H4 (cell line): ENCODE measurements around the gene ITGAE. TPM values are rescaled to one million over a fixed set of nuclear protein-coding genes. Genes with fewer than 3 reads are reported as not detected.

Experiments
- DNase-seq: peaks from one replicate; pipeline ENCODE4 v3.0.0-alpha.2; 2015; ENCODE audit warnings: low spot score
- total RNA-seq: library from RNA; depleted of rRNA; stranded (reverse); fragments of >200 nt; shearing (Covaris generic); gene quantifications from 2 replicates; pipeline ENCODE4 v1.2.3, GENCODE V29; 2014

ITGAE gene
- total RNA-seq, 1 experiment from 2014 or later = 43.0 TPM

DNA sequence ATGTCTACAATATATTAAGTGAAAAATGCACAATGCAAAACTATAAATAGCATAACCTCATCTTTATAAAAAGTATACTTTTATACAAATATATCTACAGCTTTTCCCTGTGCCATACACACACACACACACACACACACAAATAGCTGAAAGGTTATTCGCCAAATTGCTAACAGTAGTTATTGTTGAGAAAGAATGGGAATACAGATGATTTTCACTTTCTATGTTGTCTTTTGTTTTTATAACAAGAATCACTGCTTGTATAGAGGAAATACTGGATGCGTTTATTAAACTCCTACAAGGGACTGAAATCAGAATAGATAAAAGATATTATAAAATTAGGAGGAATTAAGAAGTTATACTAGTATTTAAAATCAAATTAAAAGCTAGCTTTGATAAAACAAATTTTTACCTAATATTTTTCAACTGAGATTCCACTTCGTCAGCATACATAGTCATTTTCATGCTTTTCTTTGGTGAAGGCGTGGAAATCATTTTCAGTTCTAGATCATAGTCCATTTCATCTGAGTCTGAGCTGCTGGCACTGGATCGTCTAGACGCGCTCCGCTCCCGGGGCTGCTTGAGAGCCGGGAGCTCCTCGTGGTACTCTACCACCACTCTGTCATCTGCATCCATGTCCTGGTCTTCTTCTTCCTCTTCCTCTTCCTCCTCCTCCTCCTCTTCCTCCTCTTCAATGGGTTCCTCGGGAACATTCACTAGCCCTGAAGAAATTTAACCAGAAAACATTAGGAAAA, 17.0 kb upstream of the ITGAE start:
- DNase-seq = no peak

DNA sequence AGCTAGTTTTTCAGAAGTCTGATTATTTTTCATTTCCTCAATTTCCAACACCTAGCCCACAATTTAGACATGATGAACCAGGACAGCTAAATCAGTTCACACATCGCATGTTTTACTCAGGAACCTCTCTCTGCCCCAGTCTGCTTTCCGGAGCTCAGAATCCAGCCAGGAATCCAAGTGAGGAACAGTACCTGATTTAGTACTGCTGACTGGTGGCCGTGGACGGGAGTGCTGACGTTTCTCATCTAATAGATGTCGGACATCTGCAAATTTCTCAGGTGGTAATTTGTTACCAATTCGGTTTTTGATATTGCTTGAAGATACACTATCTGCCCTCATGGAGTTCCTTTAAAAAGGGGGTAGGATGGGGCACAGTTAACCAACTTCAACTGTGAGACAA, 14.9 kb upstream of the ITGAE start:
- no peak for DNase-seq

DNA sequence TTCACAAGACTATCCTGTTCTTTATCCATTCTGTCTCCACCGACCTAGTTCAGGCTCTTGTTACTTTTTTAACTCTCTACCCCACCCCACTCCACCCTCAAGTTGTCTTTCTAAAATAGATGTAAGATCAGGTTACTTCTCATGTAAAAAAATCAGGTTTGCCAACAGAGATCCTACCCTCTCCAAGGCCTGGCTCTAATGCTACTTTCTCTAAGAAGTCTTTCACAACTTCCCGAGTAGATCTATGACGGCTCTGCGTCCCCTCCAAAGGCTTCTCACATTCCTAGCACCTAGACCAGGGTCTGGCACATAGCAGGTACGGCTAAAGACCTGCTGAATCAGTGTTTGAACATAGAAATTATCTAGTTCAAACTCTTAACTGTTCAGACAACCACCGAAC, 14.1 kb upstream of the ITGAE start:
- no peak for DNase-seq

DNA sequence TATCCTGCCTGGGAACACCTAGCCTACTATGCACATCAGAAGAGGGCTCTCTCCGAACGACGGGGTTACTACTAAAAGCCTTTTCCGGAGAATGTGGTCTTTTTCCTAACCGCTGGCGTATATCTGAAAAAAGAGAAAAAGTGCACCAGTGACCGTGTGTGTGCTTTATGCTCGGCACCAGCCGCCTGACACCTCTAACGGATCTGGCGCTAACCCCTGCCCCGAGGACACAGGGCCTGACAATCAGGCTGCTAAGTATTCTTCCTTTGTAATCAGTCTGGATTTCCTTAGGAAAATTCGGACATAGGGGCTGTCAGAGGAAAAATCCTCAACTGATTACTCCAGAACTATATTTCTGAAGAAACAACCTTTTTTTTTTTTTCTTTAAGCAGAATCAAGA, 13.4 kb upstream of the ITGAE start:
- DNase-seq = no peak

DNA sequence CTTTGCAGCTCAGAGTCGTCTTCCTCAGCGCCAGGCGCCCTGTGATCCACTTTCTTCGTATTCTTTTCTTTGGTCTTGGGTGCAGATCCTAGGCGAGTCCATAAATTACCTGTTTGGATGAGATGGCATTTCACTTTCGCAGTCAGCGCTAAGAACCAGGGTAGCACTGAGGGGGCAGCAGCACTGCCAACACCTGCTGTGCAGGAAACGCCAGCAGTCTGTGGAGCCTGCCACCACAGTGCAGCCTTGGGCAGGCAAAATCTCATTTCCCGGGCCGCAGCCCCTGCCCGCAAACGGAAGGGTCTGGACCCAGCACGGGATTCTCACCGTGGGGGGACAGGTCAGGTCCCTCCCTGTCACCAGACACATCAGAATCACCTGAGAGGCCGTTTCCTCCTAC, 12.2 kb upstream of the ITGAE start:
- DNase-seq = no peak

DNA sequence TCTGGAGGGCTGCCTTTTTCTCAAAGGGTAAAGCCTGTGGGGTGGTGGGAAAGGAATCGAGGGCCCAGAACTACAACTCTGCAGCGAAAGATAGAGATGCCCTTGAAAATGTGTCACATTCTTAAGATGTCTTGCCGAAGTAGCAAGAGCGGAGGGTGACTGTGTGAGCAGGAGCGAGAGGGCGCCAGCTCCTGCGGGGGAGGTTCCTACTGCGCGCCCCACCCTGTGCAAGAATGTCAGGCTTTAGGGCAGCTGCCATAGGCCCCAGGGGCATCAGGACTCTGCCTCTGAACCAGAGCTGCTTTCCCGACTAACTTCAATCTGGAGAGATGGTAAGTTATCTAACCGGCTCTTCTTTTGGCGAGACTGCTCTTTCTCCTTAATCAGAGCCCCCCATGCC, 11.8 kb upstream of the ITGAE start:
- DNase-seq = no peak

DNA sequence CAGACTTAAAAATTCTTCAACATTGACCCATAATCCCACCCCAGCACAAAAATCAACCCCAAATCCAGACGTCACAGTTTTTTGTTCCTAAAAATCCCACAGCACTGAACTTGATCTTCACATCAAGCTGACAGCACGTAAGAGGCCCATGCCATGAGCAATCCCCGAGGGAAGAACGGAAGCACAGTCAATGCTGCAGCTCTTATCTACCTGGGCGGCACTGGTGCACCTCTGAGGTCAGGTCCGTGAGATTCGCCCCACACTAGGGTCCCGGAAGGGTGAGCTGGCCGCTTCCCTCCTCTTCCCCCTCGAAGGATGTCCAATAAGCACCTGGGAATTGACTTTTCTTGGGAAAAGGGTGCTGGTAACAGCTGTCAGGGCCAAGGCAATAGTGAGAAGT, 11.3 kb upstream of the ITGAE start:
- DNase-seq = no peak

DNA sequence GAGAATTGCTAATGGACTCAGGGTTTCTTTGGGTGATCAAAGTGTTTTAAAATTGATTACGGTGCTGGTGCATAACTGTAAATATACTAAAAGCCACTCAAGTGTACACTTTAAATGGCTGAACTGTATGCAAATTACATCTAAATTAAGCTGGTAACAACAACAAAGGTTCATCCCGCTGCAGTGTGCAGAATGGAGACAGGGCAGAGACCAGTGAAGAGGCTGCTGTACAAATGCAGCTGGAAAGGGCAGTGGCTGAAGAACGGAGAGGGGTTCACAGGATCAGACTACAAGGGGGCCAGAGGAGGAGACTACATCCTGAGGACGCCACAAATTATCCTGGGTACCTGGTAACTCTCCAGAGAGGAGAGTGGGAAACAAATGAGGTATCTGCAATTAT, 9.0 kb upstream of the ITGAE start:
- no peak for DNase-seq

DNA sequence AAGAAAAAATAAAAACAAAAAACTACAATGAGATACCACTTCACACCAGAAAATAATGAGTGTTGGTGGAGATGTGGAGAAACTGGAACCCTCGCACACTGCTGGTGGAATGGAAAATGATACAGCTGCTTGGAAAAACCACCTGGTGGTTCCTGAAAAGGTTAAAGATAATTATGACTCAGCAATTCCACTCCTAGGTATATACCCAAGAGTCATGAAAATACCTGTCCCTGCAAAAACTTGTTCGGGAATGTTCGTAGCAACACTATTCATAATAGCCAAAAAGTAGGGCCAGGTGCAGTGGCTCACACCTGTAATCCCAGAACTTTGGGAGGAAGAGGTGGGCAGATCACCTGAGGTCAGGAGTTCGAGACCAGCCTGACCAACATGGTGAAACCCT, 8.1 kb upstream of the ITGAE start:
- DNase-seq = no peak

DNA sequence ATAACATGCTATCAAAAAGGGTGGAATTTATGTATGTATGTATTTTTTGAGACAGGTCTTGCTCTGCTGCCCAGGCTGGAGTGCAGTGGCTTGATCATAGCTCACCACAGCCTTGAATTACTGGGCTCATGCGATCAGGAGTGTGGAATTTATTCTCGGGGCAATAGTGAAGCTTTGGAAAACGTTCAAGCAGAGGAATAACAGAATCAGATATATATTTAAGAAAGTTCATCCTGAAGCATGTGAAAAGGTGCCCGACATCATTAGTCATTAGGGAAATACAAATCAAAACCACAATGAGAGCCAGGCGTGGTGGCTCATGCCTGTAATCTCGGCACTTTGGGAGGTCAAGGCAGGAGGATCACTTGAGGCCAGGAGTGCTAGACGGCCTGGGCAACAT, 7.7 kb upstream of the ITGAE start:
- DNase-seq = no peak

DNA sequence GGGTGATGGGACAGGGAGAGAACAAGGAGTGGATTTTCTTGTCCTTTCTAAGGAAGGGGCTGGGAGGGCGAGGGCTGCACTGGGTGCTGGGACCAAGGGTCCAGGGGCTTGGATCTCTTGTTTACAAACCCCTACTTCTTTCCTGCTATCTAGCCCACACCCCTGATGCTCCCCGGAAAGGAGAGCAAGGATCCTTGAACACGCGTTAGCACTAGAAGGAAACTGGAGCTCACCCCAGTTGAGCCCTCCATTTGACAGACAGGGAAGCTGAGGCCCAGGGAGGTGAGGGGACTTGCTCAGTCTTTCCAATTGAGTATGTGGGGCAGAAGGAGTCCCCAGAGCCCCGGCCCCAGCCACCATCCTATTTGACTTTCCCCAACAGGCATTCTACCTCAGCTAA, 4.6 kb upstream of the ITGAE start:
- DNase-seq = no peak

DNA sequence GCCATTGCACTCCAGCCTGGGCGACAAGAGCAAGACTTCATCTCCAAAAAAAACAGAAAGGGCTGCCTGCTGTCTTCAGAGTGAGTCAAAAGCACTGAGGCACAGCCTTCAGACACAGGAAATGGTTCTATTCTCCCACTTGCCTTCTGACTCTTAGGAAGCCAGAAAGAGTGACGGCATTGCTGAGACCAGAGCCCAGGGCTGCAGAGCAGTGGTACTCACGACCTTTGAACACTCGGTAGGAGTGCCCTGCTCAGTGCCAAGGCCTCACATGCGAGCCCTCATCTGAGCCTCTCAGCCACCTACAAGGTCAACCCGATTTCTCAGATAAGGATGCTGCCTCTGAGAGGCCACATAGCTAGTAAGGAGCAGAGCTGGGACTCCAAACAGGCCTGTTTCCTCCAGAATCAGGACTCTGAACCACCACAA, 3.5 kb upstream of the ITGAE start:
- no peak for DNase-seq

DNA sequence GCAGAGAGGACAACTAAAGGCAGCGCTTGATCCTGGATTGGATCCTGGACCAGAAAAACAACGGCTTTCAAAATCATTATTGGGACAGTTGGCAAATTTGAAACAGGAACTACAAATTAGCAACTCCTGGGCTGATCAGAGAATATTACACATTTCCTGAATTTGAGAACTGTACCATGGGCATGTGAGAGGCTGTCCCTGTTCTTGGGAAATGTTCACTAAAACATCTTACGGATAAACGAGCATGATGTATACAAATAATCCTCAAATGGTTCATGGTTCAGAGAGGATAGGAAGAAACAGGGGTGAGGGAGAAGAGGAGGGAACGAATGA, 2.3 kb upstream of the ITGAE start:
- DNase-seq = no peak

DNA sequence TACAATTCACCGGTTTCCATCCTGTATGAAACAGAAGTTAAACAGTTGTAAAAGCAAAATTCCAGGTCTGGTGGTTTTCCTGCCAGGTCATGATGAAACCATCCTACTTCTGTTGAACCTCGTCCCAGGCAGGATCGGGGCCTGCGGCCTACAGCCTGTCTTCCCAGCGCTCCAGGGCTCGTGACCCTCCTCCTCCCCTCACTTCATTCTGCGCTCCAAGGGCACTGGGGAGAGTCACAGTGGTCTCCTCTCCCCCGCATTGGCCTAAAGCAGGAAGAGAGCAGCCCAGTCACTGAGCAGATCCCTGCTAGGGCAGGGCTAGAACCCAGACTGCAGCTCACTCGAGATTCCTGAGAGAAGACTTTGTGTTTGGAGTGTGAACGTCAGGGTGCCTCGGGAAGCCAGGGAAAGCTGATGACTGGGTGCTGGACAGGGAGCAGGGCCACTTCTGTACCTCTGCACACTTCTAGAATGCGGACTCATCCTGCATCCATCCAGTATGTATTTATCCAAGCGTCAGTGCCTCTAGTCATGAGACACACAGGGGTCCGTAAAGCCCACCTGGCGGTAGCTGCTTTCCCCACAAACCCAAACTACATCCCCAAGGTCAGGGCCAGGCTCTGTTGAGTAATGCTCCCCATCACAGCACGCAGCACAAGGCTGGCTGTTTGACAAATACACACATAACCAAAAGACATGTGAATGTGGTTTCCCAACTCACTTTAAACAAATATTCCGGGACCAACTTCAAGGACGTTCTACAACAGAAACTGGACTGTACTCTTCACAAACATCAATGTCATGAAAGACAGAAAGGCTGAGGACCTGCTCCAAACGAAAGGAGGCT, 1.7 kb upstream of the ITGAE start:
- DNase-seq = peak; percentile 26

DNA sequence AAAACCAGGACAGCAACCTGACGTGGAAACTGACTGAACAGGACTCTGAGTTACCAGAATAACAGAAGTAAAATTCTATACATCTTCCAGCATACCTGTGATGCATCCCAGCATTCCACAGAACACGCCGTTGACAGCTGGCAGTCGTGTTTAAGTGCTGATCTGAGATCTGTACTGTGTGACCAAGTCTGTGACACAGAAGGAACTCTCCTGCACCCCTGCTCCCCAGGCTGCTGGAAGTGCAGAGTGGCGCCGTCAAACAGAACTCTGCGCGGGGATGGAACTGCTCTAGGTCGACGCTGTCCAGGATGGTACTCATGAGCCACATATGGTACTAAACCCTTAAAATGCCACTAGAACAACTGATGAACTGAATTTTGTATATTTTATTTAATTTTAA, 804 bp upstream of the ITGAE start:
- no peak for DNase-seq

DNA sequence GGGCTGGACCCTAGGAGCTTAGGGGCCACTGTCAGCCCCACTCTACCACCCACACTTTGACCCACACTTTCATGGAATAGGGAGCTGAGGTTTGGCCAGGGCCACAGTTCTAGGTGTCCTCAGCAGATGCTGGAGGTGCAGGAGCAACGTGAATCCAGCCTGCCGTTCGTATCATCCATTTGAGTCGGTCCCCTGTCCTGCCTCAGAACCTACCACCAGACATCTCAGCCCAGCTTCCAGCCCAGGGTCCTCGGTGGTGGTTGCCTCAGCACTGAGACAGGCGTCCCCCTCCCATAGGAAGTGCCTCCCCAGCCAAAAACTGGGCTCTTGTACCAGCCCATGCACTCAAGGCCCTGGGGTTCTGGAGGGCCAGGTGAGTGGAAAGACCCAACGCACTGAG, 359 bp upstream of the ITGAE start:
- no peak for DNase-seq

DNA sequence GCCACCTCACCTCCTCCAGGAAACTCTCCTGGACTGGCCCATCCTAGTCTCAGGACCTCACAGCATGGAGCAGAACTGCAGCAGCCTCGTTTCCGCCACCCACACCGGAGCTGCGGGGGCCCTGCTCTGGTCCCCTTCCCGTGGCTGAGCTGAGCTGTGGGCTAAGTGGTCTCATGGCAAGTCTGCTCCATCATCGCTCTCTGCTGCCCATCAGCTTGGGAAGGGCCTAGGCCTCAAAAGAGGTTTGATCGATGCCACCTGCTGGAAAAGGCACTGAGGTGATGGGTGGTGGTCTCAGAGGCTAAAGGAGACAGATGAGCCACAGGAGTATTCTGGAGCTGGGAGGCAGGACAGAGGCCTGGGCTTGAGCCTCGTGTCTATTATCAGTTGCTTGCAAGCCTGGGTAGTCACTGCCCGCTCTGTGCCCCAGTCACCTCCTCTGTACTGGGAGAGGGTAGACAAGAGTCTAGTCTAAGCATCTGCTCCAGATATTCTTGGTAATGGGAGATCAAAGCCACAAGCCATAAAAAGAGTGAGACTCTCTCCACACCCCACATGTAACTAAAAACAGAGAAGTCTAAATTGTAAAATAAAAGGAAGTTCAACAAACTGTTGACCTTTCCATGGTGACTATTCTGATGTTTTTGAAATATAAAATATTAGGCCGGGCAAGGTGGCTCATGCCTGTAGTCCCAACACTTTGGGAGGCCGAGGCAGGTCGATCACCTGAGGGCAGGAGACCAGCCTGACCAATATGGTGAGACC, 1.6 kb downstream of the ITGAE start:
- DNase-seq = no peak

DNA sequence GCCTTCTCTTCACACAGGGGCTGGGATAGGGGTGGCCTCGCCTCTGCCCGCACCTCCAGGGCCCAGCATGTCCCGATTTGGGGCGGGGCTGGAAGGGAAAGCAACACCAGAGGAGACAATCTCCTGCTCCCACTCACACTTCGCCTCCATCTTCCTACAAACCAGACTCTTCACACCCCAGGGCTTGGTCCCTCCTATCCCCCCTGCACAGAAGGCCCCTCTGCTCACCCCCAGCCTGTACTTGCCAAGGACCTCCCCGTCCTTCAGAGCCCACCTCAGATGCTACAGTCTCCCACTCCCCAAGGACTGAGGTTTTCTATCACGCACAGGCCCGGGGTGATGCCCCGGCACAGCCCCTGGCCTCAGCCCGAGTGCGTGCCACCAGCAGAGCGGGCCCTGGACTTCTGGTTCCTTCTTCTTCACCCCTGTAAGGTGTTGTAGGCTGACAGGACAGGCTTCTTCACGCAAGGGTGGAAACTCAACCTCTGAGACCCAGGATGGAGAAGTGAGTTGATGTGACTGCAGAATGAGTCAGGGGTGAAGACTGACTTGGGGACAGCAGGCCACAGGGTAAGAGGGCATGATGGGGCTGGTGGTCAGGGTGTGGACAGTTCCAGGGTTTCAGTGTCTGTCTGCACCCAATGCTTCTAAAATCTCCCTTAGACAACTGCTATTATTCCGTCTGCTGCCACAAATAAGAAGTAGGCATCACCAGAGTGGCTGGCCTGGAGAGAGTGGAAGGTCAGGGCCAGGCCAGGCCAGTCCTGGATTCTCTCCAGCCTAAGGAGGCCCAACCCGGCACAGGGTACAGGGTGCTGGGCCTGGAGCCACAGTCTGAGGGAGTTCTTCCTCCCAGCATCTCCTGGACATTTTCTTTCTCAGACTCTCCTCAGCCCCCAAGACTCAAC, 2.5 kb downstream of the ITGAE start:
- no peak for DNase-seq

DNA sequence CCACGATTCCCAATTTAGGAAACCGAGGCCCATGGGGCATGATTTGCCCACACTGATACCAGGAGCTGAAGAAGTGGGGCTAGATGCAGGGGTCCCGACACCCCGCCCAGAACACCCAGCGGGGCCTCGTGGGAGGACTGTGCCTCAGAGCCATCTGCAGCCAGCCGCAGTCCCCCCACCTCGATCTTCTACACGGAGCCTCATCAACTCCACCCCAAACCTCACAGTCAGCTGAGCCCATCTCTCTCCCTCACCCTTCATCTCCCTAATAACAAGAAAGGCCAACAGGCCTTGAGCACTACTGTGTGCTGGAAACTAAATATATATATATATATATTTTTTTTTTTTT, 4.2 kb downstream of the ITGAE start:
- no peak for DNase-seq

DNA sequence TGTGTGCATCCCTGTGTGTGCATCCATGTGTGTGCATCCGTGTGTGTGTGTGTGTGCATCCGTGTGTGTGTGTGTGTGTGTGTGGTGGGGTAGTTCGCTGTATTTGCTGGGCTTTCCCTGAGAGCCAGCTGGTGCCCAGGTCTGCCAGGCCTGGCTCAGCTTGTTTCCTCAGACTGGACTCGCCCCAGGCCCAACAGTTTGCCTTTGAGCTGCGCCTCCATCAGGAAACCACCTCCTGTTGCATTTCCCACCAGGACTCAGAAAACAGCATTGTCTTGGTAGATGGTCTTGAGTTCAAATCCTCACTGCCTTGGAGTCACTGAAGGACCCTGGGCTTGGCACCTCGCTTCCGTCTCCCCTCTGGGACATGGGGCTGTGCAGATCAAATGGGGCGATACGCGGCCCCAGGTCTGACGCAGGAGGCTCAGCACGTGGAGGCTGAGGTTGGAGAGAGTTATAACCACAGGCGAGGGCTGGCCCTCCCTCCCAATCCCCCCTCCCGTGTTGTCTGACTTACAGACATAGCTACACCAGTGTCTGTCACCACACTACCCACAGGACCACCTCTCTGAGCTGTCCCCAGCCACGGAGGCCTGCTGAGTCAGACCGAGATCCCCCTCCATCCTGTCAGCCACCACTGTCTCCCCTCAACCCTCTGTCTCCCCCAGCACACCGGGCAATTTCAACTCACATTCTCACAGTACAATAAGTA, 4.7 kb downstream of the ITGAE start:
- no peak for DNase-seq
